ENCODE results near the gene SEMA3F. TPM values are rescaled to one million over a fixed set of nuclear protein-coding genes. Genes with fewer than 3 reads are reported as not detected.
A peak's percentile ranks its signal among the peaks of the same experiment; 100 is the strongest.

SEMA3F gene
- total RNA-seq = 10 to 100 TPM; 13.2 to 44.2 (median 38.2) TPM

DNA sequence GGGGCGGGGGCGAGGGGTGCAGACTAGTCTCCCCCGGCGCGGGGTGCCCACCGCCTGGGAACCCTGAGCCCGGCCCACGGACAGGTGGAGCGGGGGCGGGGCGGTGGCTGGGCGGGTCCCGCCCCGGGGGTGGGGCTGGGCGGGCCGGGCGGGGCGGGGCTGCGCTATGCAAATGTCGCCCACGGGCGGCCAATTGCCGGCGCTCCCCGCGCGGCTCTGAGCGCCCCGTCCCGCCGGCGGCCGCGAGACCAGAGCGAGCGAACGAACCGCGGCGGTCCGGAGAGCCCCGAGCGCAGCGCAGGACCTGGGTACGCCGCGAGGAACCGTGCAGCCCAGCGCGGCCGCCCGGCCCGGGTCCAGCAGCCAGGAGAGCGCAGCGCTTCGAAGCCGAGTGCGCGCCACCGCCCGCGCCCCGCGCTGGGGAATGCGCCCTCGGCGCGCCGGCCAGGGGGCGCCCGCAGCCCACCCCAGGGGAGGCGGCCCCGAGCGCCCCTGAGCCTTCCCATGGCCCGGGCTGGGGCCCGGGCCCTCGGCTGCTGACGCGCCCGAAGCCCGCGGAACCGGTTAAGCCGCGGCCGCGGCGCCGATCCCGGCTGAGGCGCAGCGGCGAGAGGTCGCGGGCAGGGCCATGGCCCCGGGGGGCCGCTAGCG lies at the start of gene SEMA3F:
Gene SEMA3F (plus strand): TSS at position 485 of the 651 bp plus-strand sequence. CDS start 4,299 bp downstream, outside the sequence.
- Histone ChIP-seq H3K27me3 (no peaks in the 10 kb centered on the region), H3K4me1 (peaks cover 32 to 52% of the 10 kb centered on the region in 2 donors), H3K4me3 (replicated peaks in 1 of 3) (peak within 1 kb of the TSS in 2 of 3 donors; percentile 39 to 44), H3K36me3 (no peaks in the 10 kb centered on the region), H3K27ac (peak within 1 kb of the TSS; percentile 57 to 90 (median 62)), H3K9me3 (no peaks in the 10 kb centered on the region)
- TF ChIP-seq CTCF (IDR thresholded peaks at IDR 0.05) (peak in 3 of 6 experiments; percentile 32 to 43 (median 36)), POLR2A (IDR thresholded peaks at IDR 0.05) (peak in 1 of 2 donors; percentile 95)
- intact Hi-C loops (cut with DNase I) = no loop called here
- DNase-seq = peak; percentile 81 to 82
- WGBS, 2 donors = 0% methylated on average over 1 of the region's 98 CpGs; no CpG with 5 or more reads in 1 of the 2 donors

DNA sequence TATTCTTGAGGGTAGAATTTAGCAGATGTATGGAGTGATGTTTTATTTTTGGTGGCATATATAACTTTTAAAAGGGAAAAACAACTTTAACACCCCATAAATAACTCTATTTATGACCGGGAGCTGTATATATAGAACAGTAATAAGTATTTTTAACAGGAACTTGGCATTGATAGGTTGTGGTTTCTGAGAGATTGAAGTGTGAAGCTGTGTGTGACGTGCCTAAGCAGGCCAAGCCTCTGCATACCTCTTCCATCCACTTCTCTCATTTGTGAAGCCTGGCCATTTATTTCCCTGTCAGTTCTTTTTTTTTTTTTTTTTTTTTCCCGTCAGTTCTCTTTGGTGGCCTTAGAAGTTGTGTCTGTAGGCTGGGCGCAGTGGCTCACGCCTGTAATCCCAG lies 43.4 kb upstream of the SEMA3F start:
- peaks cover 96% of the 10 kb centered on the region in 2 donors for H3K36me3 ChIP-seq

GRCh38 chr3:50112462-50112861 lies 42.7 kb upstream of the SEMA3F start:
- intact Hi-C loops (cut with DNase I) = no loop called here
- Histone ChIP-seq H3K27ac (no peak overlapping the region), H3K4me1 (no peaks in the 10 kb centered on the region), H3K4me3 (replicated peaks in 1 of 3) (no peak overlapping the region), H3K36me3 (peaks cover 96% of the 10 kb centered on the region in 2 donors), H3K9me3 (no peaks in the 10 kb centered on the region), H3K27me3 (no peaks in the 10 kb centered on the region)
- TF ChIP-seq CTCF (IDR thresholded peaks at IDR 0.05) (no peak), POLR2A (IDR thresholded peaks at IDR 0.05) (no peak)
- no peak for DNase-seq
- 93 to 97% methylated on average over 3 of the region's 3 CpGs for WGBS, 2 donors

More for the DNA sequence above, 43.4 kb upstream of the SEMA3F start:
- Histone ChIP-seq H3K4me1 (peaks cover 7% of the 10 kb centered on the region in 2 donors), H3K4me3 (replicated peaks in 1 of 3) (no peak overlapping the region), H3K27me3 (no peaks in the 10 kb centered on the region), H3K27ac (no peak overlapping the region), H3K9me3 (no peaks in the 10 kb centered on the region)
- DNase-seq = no peak
- 92 to 93% methylated on average over 5 of the region's 5 CpGs for WGBS, 2 donors
- intact Hi-C loops (cut with DNase I) = no loop called here
- TF ChIP-seq CTCF (IDR thresholded peaks at IDR 0.05) (no peak), POLR2A (IDR thresholded peaks at IDR 0.05) (no peak)

- H3K36me3 ChIP-seq = peaks cover 79 to 80% of the 10 kb centered on the region in 2 donors
Observed at GRCh38 chr3:50117120-50117519, 38.0 kb upstream of the SEMA3F start.

More at GRCh38 chr3:50117120-50117519, 38.0 kb upstream of the SEMA3F start:
- intact Hi-C loops (cut with DNase I) = no loop called here
- Histone ChIP-seq H3K27me3 (no peaks in the 10 kb centered on the region), H3K4me1 (peaks cover 0 to 5% of the 10 kb centered on the region in 2 donors), H3K4me3 (replicated peaks in 1 of 3) (no peak overlapping the region), H3K27ac (no peak overlapping the region), H3K9me3 (no peaks in the 10 kb centered on the region)
- no peak for DNase-seq
- 87 to 94% methylated on average over 8 of the region's 8 CpGs for WGBS, 2 donors
- TF ChIP-seq CTCF (IDR thresholded peaks at IDR 0.05) (no peak), POLR2A (IDR thresholded peaks at IDR 0.05) (no peak)

Measured in thyroid gland (tissue), 4 donors.